SKM-1 (cell line): ENCODE data around the gene NCKAP5.

ENCODE experiments used
- DNase-seq: peaks from one replicate; lab custom pipeline; 2025; ENCODE audit not compliant: unreplicated experiment; lab: John Stamatoyannopoulos, UW

NCKAP5 gene

DNA sequence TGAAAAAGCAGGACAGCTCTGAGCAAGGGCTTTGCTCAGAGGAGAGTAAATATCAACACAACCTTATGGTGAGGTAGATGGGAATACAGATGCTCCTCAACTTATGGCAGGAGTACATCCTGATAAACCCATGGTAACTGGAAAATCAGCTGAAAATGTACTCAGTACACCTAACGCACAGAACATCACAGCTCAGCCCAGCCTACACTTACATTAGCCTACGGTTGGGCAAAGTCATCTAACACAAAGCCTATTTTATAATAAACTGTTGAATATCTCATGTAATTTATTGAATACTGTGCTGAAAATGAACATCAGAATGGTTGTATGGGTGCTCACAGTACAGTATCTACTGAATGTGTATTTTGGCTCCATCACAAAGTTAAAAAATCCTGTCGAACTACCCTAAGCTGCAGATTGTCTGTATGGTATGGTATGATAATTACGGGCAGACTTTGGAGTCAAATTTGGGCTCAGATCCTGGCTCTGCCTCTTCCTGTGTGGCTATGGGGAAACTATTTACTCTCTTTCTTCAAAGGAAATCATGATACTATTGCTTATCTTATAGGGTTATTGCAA is 778.0 kb downstream of the NCKAP5 start:
- no peak for DNase-seq

DNA sequence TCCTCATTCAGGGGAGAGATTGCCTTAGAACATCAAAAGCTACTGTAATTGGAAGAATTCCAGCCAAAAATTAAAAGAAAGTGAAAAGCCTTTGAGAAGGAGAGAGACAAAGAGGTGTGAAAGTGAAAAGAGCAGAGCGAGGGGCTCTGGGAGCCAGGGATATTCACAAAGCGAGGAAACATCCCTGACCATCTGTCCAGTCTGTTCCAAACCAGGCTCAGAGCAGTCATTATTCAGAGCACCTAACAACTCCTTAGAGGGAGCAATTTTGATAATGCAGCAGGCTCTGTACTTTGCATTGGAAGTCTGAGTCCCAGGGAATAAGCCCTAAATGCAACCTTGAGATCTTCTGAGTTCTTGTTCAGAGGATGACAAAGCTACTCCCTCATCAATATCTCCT is 779.2 kb downstream of the NCKAP5 start:
- DNase-seq = no peak

DNA sequence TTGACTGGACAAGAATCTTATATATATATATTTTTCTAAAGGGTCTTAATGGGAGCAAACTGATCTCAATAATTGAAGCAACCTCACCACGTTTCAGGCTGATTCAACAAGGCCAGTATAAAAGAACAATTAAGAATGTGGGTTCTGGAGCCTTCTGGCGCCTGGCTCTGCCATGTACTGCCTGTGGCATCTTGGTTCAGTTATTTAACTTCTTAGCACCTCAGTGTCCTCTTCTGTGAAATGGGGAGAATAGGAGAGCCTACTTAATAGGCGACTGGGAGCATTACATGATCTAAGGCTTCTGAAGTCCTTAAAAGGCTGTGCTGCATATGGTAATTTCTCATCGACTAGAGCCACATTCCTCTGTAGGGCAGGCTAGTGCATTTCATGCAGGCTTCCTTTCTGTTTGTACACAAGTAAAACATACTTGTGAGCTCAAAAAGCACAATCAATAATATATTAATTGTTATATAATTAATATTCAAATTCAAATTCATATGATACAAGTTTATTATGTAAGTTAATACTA is 779.9 kb downstream of the NCKAP5 start:
- DNase-seq = no peak

DNA sequence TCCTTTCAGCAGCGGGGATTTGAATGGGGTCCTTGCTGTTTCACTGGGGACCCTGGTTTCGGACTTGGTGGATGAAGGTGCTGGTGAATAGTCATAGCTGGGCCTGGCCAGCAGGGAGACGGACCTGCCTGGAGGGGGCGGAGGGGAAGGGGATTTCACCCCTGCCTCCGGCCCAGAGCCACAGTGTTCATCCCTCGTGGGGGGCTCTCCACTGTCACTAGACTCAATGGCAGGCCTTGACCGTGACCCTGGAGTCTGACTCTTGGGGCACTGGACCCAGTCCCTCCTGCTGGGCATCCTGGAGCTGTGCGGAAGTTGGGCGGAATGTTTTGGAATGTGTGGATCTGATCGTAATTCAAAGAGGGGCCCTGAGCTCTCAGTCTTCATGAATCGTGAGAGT is 784.4 kb downstream of the NCKAP5 start:
- no peak for DNase-seq

DNA sequence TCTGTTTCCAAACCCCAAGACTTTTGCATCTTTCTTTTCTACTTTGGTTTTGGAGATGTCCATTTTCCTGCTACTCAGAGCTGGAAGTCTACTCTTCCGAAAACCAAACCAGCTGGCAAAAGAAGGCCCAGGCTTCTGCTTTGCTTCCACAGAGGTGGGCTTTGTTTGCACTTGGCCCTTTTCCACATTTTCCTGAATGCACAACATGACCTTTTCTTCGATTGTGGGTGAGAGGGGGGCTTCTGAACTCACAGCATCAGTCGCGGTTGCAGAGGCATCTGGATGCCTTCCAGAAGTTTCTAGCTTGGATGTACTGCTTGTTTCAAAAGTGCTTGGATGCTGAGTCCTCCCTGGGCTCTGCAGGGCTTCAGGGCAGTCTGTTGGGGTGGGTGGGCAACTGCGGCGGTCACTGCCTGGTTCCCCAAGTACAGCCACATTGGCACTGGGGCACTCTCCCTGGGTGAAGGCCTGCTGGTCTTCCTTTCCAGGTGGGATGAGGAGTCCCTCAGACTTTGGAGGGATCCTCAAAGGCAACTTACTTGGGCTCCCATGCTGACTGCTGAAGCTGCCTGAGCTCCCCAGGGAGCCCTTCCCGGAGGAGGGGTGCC is 786.0 kb downstream of the NCKAP5 start:
- DNase-seq = no peak

DNA sequence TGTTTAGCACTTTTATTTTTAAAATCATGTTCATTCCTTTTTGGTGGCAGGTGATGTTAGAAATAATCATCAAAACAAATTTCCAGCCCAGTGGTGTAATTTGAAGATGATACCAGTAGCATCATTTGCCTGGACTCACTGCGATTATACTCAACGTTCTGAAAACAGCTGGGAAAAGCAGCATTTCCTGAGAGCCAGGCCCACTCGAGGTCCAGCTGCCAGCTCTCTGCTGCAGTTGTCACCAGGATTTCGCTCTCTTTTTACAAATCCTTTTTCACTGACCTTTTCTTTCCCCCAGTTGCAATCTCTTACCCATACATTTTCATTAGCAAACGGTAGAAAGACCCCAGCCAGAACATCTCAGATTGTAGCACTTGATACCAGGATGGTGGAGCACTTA is 787.6 kb downstream of the NCKAP5 start:
- DNase-seq = no peak

DNA sequence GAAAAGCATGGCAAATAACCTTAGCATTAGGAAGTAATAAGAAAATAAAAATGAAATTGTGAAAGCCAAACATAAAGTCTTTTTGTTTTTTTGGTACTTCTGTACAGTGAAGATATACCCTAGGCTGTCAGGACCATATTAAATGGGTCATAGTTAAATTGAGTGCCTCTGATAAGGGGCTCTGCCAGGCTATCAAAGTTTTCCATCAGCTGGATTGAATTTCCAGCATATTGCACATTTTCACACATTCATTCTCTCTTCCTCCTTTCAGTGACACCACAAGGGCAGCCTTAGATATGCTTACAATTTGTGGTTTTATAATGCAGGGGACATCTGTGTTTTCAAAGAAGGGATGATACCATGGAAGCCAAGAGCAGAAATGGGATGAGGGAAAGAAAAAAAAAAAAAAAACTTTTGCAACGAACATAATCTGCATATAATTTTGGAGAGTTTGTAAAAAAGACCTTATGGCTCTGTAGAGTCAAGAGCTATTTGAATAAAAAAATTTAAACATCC is 789.0 kb downstream of the NCKAP5 start:
- DNase-seq = no peak

DNA sequence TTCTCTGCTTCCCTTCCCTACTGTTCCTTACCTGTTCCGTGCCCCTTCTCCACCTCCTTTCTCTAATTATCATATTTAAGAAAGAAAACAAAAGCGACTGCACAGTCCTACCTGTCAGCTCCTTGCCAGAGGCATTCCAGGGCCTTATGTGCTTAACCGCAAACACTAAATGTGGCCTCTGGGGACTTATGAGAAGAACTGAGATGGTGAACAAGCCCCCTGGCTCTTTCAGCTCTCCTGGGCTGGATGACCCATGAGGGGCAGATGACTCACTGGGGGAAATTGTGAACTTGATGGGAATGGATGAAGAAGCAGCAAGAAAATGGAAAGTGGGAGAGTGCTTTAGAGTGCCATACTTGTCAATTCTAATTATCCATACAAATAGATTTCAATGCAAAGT is 792.0 kb downstream of the NCKAP5 start:
- no peak for DNase-seq

DNA sequence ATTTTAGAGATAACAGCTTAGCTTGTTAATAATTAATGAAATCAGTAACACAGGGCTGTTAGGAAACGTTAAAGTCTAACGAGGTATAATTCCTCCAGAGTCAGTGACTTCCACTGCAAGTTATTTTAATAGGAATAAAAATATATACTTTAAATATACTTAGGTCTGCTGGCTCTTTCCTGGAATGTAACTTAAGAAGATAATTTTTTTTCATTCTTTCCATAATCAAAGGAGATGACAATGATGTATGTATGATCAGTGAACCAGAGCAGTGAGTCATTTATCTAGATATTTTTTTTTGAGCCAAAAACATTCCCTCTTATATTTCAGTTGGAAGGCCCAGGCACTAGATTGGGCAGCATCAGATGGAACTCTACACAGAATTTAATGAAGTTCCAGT is 794.1 kb downstream of the NCKAP5 start:
- no peak for DNase-seq

DNA sequence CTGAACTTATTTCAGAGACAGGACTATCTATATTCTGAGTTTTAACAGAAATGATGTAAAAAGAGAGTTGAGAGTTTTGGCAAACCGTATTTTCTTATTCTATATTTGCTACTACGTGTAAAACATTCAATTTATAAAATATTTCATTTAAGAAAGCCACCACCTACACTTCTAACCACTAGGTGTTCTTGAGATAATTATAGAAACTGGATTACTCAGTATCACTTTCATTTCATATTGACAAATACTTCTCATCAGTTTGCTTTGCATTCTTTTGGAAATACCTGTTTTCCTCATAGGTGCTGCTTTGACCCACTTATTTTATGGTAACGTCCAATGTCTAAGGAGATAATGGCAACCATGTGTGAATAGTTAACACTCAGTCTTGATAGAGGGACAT is 794.9 kb downstream of the NCKAP5 start:
- no peak for DNase-seq

DNA sequence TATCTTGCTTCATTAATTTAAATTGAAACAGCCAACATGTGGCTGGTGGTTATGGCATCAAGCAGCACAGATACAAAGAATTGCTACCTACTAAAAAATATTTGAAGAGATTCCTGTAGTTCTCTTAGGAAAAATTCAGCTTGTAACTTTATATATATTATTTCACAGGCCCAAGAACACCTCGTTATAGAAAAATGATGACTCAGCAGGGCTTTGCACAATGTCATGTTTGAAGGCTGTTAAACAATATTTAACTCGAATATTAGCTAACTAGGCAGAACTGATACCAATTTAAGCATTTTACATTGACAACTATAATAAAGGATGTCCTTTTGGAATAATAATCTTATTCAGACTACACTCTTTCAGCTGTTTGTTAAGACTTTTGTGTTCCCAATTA is 795.9 kb downstream of the NCKAP5 start:
- DNase-seq = no peak

DNA sequence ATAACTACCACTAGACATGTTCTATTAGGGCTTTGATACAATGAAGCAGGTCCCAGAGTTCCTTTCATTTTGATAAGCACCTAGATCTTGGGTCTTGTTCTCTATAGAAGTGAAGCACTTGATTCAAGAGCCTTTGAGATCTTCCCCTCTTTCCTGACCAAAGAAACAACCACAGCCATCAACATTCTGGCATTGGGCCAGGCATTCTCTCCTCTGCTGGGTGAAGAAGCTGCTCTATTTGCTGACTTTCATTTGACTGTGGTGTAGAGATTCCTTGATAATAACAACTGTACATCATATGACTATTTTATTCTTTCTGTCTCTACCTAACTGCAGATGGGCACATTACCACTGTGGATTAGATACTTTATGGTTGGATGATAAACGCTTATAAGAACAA is 801.7 kb downstream of the NCKAP5 start:
- DNase-seq = no peak

DNA sequence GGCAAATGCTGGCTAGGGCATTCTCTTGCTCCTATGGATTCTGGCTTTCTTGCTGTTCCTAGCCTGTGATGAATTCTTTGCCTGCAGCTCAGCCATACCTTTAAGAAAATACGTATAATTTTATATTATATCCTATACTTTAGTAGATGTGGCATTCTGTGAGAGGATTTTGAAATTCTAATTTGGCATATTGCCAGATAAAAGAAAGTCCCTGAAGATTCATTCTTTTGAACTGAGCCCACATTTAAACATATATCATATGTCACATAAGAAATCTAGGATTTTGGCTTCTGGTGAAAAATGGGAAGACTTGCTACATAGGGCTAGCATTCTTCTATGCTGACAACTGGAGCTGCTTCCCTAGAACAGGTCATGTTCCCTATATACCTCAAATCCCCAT is 806.8 kb downstream of the NCKAP5 start:
- DNase-seq = no peak

DNA sequence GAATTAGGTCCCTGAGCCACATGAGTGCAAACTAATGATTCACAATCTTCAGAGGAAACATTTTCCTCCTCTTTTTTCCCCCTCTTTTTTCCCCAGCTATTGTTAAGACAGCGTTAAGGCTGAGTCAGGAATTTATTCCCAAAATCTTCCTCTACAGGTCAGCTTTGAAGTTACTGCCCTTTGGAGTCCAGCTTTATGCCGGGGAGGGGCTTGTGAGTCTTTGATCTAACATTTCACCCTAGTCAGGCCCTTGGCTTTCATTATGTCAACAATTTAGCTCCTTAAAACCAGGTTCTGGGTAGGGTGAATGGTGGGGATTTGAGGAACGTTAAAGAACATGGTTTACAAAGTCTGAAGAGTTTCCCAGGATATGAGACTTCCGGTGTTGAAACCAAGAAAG is 807.3 kb downstream of the NCKAP5 start:
- no peak for DNase-seq

DNA sequence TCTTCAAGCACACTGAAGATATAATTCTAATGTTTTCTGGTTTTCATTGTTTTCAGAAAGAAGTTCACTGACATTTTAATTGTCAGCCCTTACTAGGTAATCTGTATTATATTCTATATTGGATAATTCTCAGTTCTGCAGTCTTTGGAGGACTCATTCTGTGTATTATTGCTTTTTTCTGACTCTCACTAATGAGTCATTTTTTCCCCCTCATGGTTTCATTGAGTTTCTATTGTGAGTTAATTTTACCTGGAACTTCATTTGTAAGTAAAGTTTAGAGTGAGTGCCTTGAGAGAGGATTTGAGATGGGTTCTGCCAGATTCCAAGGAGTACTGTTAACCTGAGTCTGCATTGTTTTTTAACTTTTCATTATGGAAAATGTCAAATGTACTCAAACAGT is 807.9 kb downstream of the NCKAP5 start:
- no peak for DNase-seq

DNA sequence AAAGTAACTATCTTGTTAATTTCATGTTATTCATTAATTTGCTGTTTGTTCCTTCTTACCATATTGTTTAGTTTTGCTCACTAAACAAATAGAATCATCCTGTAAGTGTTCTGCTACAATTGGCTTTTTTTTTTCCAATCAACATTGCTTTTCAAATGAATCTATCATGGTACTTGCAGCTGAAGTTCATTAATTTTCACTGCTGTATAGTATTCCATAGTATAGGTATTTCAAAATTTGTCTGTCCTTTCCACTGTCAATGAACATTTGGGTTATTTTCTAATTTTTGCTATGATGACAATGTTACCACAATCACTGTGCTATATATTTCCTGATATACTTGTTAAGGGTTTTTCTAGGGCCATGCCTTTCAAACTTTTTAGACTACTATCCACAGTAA is 809.3 kb downstream of the NCKAP5 start:
- no peak for DNase-seq

DNA sequence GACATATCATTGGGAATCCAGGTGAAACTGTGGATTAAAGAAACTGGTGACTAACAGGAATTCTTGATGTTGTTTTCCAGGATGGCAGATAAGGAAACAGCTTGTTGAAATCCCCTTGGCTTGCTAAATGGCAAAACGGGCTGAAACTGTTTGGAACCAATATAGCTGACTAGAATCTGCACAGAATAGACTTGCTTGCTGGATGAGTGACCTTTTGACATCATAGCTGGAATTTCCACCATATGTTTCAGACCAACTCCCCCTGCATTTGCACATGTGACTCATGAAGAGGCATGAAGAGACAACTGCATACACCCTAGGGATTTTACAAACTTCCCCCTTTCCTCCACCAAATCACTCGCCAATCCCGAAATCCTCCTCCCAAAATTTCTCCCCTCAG is 810.6 kb downstream of the NCKAP5 start:
- DNase-seq = no peak

DNA sequence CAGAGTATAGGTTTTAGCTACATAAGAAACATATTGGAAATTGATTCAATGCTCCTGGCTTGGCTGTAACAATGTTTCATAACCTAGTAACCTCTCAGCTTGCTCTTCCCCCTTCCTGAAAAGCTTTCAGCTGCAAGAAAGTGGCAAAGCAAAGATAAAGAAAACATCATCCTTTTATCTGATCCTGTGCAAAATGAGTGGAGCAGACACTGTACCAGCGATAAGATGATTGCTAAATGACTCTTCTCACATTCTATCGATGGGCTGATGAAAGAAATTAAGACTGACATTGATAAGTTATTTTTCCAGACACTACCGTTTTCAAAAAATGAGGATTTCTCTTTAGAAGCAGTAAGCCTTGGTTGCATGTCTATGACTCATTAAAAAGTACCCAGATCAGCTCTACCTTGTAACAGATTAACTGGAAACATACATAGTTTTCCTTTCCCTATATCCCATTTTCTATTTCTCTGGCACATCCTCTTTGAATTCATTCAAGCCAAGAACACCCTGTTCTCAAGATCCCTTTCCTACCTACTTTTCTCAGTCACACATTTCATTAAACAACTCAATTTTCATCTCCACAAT is 811.2 kb downstream of the NCKAP5 start:
- DNase-seq = no peak

DNA sequence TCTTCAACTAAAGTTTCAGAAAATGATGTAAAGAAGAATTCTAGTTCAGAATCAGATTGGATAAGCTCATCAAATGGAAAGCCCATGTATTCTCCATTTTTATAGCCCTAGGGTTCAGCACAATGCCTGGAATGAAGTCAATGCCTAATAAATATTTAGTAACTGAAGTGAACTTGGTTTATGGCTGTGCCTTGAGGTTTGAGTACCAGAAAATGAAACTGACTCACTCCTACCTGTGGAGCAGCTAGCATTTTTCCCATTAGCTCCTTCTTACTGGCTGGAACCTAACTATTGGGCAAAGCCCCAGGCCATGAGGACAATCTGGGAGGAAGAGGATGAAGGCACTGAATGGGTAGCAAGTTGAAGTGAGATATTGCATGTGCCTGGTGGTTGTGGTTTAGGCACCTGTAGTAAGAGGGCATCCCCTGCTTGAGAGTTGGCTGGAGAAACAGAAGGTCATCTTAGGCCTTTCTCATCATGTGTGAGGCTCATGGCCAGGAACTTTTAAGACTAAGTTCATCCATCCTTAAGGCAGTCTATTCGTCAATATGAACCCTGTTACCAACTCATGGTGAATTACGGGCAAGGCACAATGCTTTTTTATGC is 813.3 kb downstream of the NCKAP5 start:
- no peak for DNase-seq

DNA sequence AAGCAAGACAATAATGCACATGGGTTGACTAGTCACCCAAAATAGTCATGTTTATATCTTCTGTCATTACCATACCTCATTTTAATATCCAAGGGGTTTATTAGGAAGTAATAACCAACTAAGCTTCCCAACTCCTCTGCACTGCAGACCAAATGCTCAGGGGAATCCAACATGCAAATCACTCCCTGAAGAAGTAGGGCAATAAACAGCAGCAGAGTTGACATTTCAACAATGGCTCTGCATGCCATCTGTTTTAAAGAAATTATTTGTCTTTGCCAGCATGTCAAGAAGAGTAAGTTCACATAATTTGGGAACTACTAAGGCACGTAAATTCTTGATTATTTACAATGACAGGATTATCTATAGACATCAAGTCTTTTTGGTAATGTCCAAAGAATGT is 813.9 kb downstream of the NCKAP5 start:
- DNase-seq = no peak

DNA sequence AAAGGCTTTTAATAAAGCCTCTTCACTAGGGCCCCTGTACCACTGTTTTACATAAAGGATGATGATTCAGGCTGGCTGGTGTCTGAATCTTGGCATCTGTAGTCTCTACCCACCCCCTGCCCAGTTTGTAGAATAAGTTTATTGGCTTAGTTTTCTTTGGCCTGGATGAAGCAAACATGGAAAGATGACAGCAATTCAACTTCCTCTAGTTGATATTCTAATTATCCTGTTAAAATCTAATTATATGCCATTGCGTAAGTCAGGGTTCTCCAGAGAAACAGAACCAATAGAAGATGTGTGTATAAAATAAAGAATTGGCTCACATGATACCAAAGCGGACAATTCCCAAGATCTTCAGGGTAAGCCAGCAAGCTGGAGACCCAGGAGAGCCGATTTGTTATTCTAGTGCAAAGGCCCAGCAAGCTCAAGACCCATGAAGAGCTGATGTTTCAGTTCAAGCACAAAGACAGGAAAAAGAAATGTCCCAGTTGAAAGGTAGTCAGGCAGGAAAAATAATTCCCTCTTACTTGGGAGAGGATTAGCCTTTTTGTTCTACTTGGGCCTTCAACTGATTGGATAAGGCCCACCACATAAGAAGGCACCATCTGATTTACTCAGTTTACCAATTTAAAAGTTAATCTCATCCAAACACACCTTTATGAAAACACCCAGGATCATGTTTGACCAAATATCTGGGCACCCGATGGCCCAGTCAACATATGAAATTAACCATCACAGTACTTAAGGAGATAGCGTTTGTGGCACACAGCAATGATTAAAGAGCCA is 815.6 kb downstream of the NCKAP5 start:
- no peak for DNase-seq
